ENCODE measurements around the gene DCBLD1.

The DCBLD1 gene

GRCh38 chr6:117546674-117547073 is 64.2 kb downstream of the DCBLD1 start:
- Histone ChIP-seq H3K14ac (ENCODE audit: low read length) (no peak overlapping the region), H3K36me3 (replicated peaks in 1 of 2; ENCODE audit: control insufficient read depth in 2 of 2, insufficient read depth in 2 of 2, low read length in 2 of 2) (peaks cover 0 to 33% of the 10 kb centered on the region in 2 donors), H3K4ac (ENCODE audit: low read length) (no peak overlapping the region), H3K9ac (ENCODE audit: low read depth, low read length, poor library complexity) (no peak overlapping the region), H3K27me3 (ENCODE audit: control insufficient read depth in 3 of 3, insufficient read depth in 3 of 3, low read depth in 1 of 3, low read length in 3 of 3) (no peaks in the 10 kb centered on the region), H2BK120ac (ENCODE audit: low read depth, low read length) (no peak overlapping the region), H3K4me3 (ENCODE audit: low read length in 2 of 2) (peak overlapping the region in 1 of 2 donors; percentile 14), H3K4me2 (ENCODE audit: insufficient read depth, low read length, poor library complexity, severe bottlenecking) (no peak overlapping the region), H2BK15ac (ENCODE audit: low read length) (no peak overlapping the region), H3K9me3 (replicated peaks in 1 of 2; ENCODE audit: control insufficient read depth in 2 of 2, insufficient read depth in 1 of 2, low read depth in 1 of 2, low read length in 2 of 2) (no peaks in the 10 kb centered on the region), H2AK5ac (ENCODE audit: low read depth, low read length) (no peak overlapping the region), H3K27ac (replicated peaks; ENCODE audit: low read length) (no peak overlapping the region), H3K23ac (ENCODE audit: low read depth, low read length, poor library complexity) (no peak overlapping the region), H4K8ac (ENCODE audit: low read depth, low read length) (no peak overlapping the region), H4K91ac (ENCODE audit: low read depth, low read length, poor library complexity) (no peak overlapping the region), H3K18ac (ENCODE audit: low read length) (no peak overlapping the region), H3K79me1 (ENCODE audit: low read depth, low read length) (no peaks in the 10 kb centered on the region), H3K4me1 (ENCODE audit: control insufficient read depth in 2 of 2, insufficient read depth in 1 of 2, low read depth in 1 of 2, low read length in 2 of 2) (peaks cover 0 to 6% of the 10 kb centered on the region in 2 donors), H2BK5ac (ENCODE audit: low read length) (no peak overlapping the region), H2BK12ac (ENCODE audit: low read length) (no peak overlapping the region), H2AFZ (ENCODE audit: low read length) (no peak overlapping the region)
- no CpG with 5 or more reads among the region's 5 CpGs for WGBS, 2 donors (ENCODE audit: extremely low coverage in 2 of 2, insufficient read length in 2 of 2, insufficient replicate concordance in 1 of 2)
- DNase-seq (ENCODE audit: low spot score): no peak

- H2BK5ac ChIP-seq (ENCODE audit: low read length): no peak overlapping the region
- no peak overlapping the region for H2BK12ac ChIP-seq (ENCODE audit: low read length)
- no peak overlapping the region for H3K9ac ChIP-seq (ENCODE audit: low read depth, low read length, poor library complexity)
- WGBS, 2 donors (ENCODE audit: extremely low coverage in 2 of 2, insufficient read length in 2 of 2, insufficient replicate concordance in 1 of 2): no CpG with 5 or more reads among the region's 64 CpGs
- no peak overlapping the region for H4K91ac ChIP-seq (ENCODE audit: low read depth, low read length, poor library complexity)
- H3K4me2 ChIP-seq (ENCODE audit: insufficient read depth, low read length, poor library complexity, severe bottlenecking): peak overlapping the region; percentile 34
- no peaks in the 10 kb centered on the region for H3K9me3 ChIP-seq (replicated peaks in 1 of 2; ENCODE audit: control insufficient read depth in 2 of 2, insufficient read depth in 1 of 2, low read depth in 1 of 2, low read length in 2 of 2)
- H3K23ac ChIP-seq (ENCODE audit: low read depth, low read length, poor library complexity): peak overlapping the region; percentile 11
- peaks cover 0 to 33% of the 10 kb centered on the region in 2 donors for H3K36me3 ChIP-seq (replicated peaks in 1 of 2; ENCODE audit: control insufficient read depth in 2 of 2, insufficient read depth in 2 of 2, low read length in 2 of 2)
- H2AK5ac ChIP-seq (ENCODE audit: low read depth, low read length): no peak overlapping the region
- H3K18ac ChIP-seq (ENCODE audit: low read length): peak overlapping the region; percentile 41
- no peak overlapping the region for H3K27ac ChIP-seq (replicated peaks; ENCODE audit: low read length)
- no peak overlapping the region for H3K4me3 ChIP-seq (ENCODE audit: low read length in 2 of 2)
- no peak for DNase-seq (ENCODE audit: low spot score)
- no peak overlapping the region for H3K14ac ChIP-seq (ENCODE audit: low read length)
- H2BK15ac ChIP-seq (ENCODE audit: low read length): no peak overlapping the region
- no peak overlapping the region for H3K4ac ChIP-seq (ENCODE audit: low read length)
- H4K8ac ChIP-seq (ENCODE audit: low read depth, low read length): peak overlapping the region; percentile 45
- peaks cover under 1 to 6% of the 10 kb centered on the region in 2 donors for H3K4me1 ChIP-seq (ENCODE audit: control insufficient read depth in 2 of 2, insufficient read depth in 1 of 2, low read depth in 1 of 2, low read length in 2 of 2)
- H2AFZ ChIP-seq (ENCODE audit: low read length): no peak overlapping the region
- H3K79me1 ChIP-seq (ENCODE audit: low read depth, low read length): no peaks in the 10 kb centered on the region
- no peaks in the 10 kb centered on the region for H3K27me3 ChIP-seq (ENCODE audit: control insufficient read depth in 3 of 3, insufficient read depth in 3 of 3, low read depth in 1 of 3, low read length in 3 of 3)
- H2BK120ac ChIP-seq (ENCODE audit: low read depth, low read length): no peak overlapping the region
Observed at GRCh38 chr6:117547688-117548621, 65.5 kb downstream of the DCBLD1 start.

DNA sequence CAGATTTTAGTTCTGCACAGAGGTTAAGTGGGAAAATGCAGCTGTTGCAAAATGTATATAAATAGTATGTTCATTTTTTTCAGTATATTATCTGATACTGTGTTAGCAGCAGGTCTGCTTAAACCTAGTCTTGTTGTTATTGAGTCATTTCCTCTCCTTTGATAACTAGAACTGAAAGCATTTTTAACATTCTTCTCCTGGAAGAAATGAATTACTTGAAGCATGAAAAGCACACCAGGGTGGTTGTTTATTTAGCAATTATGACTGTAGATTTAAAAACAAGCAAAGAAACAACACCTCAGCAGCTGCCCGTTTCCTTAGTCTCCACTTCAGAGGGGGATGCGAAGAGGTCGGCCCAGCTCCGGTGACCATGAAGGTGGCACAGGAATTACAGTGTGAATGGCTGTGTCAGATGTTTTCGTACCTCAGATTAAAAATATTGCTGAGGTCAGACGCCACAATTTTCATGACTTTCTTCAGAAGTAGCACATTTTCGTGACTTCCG is 66.4 kb downstream of the DCBLD1 start:
- no peaks in the 10 kb centered on the region for H3K9me3 ChIP-seq (replicated peaks in 1 of 2; ENCODE audit: control insufficient read depth in 2 of 2, insufficient read depth in 1 of 2, low read depth in 1 of 2, low read length in 2 of 2)
- no peak overlapping the region for H3K4me3 ChIP-seq (ENCODE audit: low read length in 2 of 2)
- no peak overlapping the region for H4K8ac ChIP-seq (ENCODE audit: low read depth, low read length)
- H2AK5ac ChIP-seq (ENCODE audit: low read depth, low read length): no peak overlapping the region
- H2BK15ac ChIP-seq (ENCODE audit: low read length): no peak overlapping the region
- no peak overlapping the region for H3K18ac ChIP-seq (ENCODE audit: low read length)
- peaks cover 2 to 6% of the 10 kb centered on the region in 2 donors for H3K4me1 ChIP-seq (ENCODE audit: control insufficient read depth in 2 of 2, insufficient read depth in 1 of 2, low read depth in 1 of 2, low read length in 2 of 2)
- no peak overlapping the region for H2BK5ac ChIP-seq (ENCODE audit: low read length)
- no peak overlapping the region for H3K14ac ChIP-seq (ENCODE audit: low read length)
- H2BK120ac ChIP-seq (ENCODE audit: low read depth, low read length): no peak overlapping the region
- peaks cover 0 to 33% of the 10 kb centered on the region in 2 donors for H3K36me3 ChIP-seq (replicated peaks in 1 of 2; ENCODE audit: control insufficient read depth in 2 of 2, insufficient read depth in 2 of 2, low read length in 2 of 2)
- no peak overlapping the region for H3K9ac ChIP-seq (ENCODE audit: low read depth, low read length, poor library complexity)
- H3K4ac ChIP-seq (ENCODE audit: low read length): no peak overlapping the region
- no peak overlapping the region for H2AFZ ChIP-seq (ENCODE audit: low read length)
- H3K27ac ChIP-seq (replicated peaks; ENCODE audit: low read length): no peak overlapping the region
- no peak for DNase-seq (ENCODE audit: low spot score)
- no peak overlapping the region for H4K91ac ChIP-seq (ENCODE audit: low read depth, low read length, poor library complexity)
- H3K23ac ChIP-seq (ENCODE audit: low read depth, low read length, poor library complexity): no peak overlapping the region
- H3K27me3 ChIP-seq (ENCODE audit: control insufficient read depth in 3 of 3, insufficient read depth in 3 of 3, low read depth in 1 of 3, low read length in 3 of 3): no peaks in the 10 kb centered on the region
- no peak overlapping the region for H2BK12ac ChIP-seq (ENCODE audit: low read length)
- H3K4me2 ChIP-seq (ENCODE audit: insufficient read depth, low read length, poor library complexity, severe bottlenecking): no peak overlapping the region
- no CpG with 5 or more reads among the region's 8 CpGs for WGBS, 2 donors (ENCODE audit: extremely low coverage in 2 of 2, insufficient read length in 2 of 2, insufficient replicate concordance in 1 of 2)
- no peaks in the 10 kb centered on the region for H3K79me1 ChIP-seq (ENCODE audit: low read depth, low read length)

DNA sequence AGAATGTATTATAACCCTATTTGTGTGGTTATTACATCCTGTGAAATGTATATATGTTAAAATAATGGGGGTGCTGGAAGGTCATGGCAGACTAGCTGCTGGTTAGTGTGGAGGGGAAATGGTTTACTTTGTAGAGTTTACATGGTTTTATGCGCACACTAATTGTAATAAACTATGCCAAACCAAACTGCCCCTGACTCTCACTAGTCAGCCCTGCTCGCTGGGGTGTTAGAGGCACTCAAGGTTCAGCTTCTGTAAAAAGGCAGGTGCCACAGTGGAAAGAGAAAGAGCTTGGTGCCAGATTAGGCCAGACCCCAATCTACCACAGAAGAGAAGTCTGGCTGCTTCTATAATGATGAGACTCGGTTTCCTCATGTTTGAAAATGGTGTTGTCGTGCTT is 67.1 kb downstream of the DCBLD1 start:
- Histone ChIP-seq H3K14ac (ENCODE audit: low read length) (no peak overlapping the region), H3K4me3 (ENCODE audit: low read length in 2 of 2) (no peak overlapping the region), H2BK5ac (ENCODE audit: low read length) (no peak overlapping the region), H3K27ac (replicated peaks; ENCODE audit: low read length) (no peak overlapping the region), H3K4ac (ENCODE audit: low read length) (no peak overlapping the region), H2BK12ac (ENCODE audit: low read length) (no peak overlapping the region), H3K9me3 (replicated peaks in 1 of 2; ENCODE audit: control insufficient read depth in 2 of 2, insufficient read depth in 1 of 2, low read depth in 1 of 2, low read length in 2 of 2) (no peaks in the 10 kb centered on the region), H4K8ac (ENCODE audit: low read depth, low read length) (no peak overlapping the region), H3K9ac (ENCODE audit: low read depth, low read length, poor library complexity) (no peak overlapping the region), H3K27me3 (ENCODE audit: control insufficient read depth in 3 of 3, insufficient read depth in 3 of 3, low read depth in 1 of 3, low read length in 3 of 3) (no peaks in the 10 kb centered on the region), H3K23ac (ENCODE audit: low read depth, low read length, poor library complexity) (no peak overlapping the region), H3K79me1 (ENCODE audit: low read depth, low read length) (no peaks in the 10 kb centered on the region), H2BK120ac (ENCODE audit: low read depth, low read length) (no peak overlapping the region), H3K36me3 (replicated peaks in 1 of 2; ENCODE audit: control insufficient read depth in 2 of 2, insufficient read depth in 2 of 2, low read length in 2 of 2) (peaks cover 0 to 32% of the 10 kb centered on the region in 2 donors), H3K4me1 (ENCODE audit: control insufficient read depth in 2 of 2, insufficient read depth in 1 of 2, low read depth in 1 of 2, low read length in 2 of 2) (peaks cover 2 to 6% of the 10 kb centered on the region in 2 donors), H3K4me2 (ENCODE audit: insufficient read depth, low read length, poor library complexity, severe bottlenecking) (no peak overlapping the region), H4K91ac (ENCODE audit: low read depth, low read length, poor library complexity) (no peak overlapping the region), H2BK15ac (ENCODE audit: low read length) (no peak overlapping the region), H2AK5ac (ENCODE audit: low read depth, low read length) (no peak overlapping the region), H3K18ac (ENCODE audit: low read length) (no peak overlapping the region), H2AFZ (ENCODE audit: low read length) (no peak overlapping the region)
- no peak for DNase-seq (ENCODE audit: low spot score)
- no CpG with 5 or more reads among the region's 4 CpGs for WGBS, 2 donors (ENCODE audit: extremely low coverage in 2 of 2, insufficient read length in 2 of 2, insufficient replicate concordance in 1 of 2)
